GM06990 (cell line): ENCODE measurements around the gene RABEPK.

Experiments used
- DNase-seq: peaks from one replicate; pipeline ENCODE4 v3.0.0-alpha.2; 2011; ENCODE audit not compliant: insufficient read length; ENCODE audit errors: extremely low read depth
- H3K27me3 ChIP-seq: replicated peaks from 2 replicates; pipeline ENCODE4 v1.6.0; 2011; ENCODE audit warnings: low read length; ENCODE audit not compliant: control insufficient read depth, insufficient read depth
- H3K36me3 ChIP-seq: 2 replicates; pipeline ENCODE4 v1.5.1; 2011; ENCODE audit warnings: low read length; ENCODE audit not compliant: control insufficient read depth, insufficient read depth
- H3K4me3 ChIP-seq: replicated peaks from 2 replicates; pipeline ENCODE4 v1.5.1; 2011; ENCODE audit warnings: low read depth, mild to moderate bottlenecking, control low read depth, low read length
- CTCF ChIP-seq: IDR thresholded peaks from 2 replicates; pipeline ENCODE4 v1.5.1; 2011; ENCODE audit warnings: low read length, control low read depth, mild to moderate bottlenecking, inconsistent platforms; ENCODE audit not compliant: insufficient read depth, poor library complexity, severe bottlenecking

Gene RABEPK

DNA sequence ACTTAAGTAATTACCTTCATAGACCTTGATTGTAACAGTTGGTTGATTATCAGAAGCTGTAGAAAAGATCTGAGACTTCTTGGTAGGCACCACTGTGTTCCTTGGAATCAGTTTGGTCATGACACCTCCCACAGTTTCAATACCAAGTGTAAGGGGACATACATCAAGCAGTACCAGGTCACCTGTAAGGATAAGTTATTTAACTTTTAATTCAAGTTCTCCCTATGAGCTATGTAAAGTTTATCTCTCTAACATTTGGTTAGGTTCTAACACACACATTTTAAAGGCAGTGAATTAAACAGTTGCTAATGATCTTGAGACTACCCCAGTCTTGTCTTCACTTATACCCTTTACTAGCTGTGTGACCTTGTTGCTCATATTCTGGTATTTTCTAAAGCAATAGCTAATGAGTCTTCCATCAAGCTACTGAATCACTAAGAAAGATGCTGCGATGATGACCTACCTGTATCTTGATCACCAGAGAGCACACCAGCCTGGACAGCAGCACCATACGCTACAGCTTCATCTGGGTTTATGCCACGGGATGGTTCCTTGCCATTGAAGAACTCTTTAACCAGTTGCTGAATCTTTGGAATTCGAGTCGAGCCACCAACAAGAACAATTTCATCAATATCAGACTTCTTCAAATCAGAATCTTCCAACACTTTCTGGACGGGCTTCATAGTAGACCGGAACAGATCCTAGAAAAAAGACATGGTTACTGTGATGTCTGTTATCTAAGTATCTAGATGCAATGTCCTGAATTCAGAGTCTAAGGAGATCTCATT lies 38.0 kb downstream of the RABEPK start:
- DNase-seq: no peak
- Histone ChIP-seq H3K36me3 (peaks cover 15% of the 10 kb centered on the region), H3K27me3 (no peaks in the 10 kb centered on the region), H3K4me3 (peak overlapping the region; percentile 99)
- TF ChIP-seq CTCF: no peak

- Histone ChIP-seq H3K27me3 (no peaks in the 10 kb centered on the region), H3K4me3 (peak overlapping the region; percentile 99), H3K36me3 (peaks cover 15% of the 10 kb centered on the region)
- TF ChIP-seq CTCF: no peak
- no peak for DNase-seq
Measured at GRCh38 chr9:125238915-125239446, 38.6 kb downstream of the RABEPK start.

GRCh38 chr9:125239631-125240597 lies 39.6 kb downstream of the RABEPK start:
- no peak for TF ChIP-seq CTCF
- H3K27me3 ChIP-seq: no peaks in the 10 kb centered on the region
- H3K4me3 ChIP-seq: peak overlapping the region; percentile 99
- peaks cover 13% of the 10 kb centered on the region for H3K36me3 ChIP-seq
- DNase-seq: no peak

- TF ChIP-seq CTCF: no peak
- DNase-seq: no peak
- no peaks in the 10 kb centered on the region for H3K27me3 ChIP-seq
- H3K4me3 ChIP-seq: peak overlapping the region; percentile 99
- H3K36me3 ChIP-seq: peaks cover 13% of the 10 kb centered on the region
Measured at GRCh38 chr9:125240649-125240999, 40.3 kb downstream of the RABEPK start.

DNA sequence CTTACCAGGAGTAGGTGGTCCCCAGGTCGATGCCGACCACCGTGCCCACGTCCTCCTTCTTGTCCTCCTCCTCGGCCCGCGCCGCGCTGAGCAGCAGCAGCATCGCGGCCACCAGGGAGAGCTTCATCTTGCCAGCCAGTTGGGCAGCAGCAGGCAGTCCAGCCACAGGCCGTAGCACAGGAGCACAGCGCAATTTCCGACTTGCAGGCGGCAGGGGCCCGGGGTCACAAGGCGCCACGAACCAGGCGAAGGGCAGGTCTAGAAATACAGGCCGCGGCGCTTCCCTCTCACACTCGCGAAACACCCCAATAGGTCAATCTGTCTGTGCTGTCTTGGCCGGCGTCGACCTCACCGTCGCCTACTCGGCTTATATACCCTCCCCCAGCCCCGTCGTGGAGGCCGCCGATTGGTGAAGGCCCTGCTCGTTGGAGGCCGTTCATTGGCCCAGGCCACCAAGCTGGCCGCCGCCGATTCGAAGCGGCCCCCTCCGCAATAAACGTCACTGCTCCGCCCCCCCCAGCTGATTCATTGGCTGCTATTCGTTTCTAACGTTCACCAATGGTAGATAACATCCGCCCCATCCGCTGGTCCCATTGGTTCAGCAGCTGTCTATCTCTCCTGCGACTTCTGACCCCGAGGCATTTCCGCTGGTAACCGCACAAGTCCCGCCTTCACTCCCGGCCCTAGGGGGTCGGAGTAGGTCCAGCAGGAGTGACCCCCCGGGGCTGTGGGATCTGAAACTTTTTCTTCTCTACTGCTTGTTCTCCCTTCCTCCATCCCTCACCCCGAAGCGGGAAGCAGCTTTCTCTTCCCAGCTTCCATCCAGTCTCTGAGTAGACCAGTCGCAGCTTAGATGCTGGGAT lies 40.9 kb downstream of the RABEPK start, which contains the start of gene HSPA5:
Gene HSPA5, minus strand, starts transcription at position 344 of the 863 bp plus-strand sequence. Its CDS starts 217 bp downstream, at position 127.
- peak; percentile 97 for DNase-seq
- peaks cover 13% of the 10 kb centered on the region for H3K36me3 ChIP-seq
- no peaks in the 10 kb centered on the region for H3K27me3 ChIP-seq
- H3K4me3 ChIP-seq: peak within 1 kb of the TSS; percentile 99
- no peak for TF ChIP-seq CTCF
